Panc1 (cell line): ENCODE measurements around the gene SPACA6. TPM values are rescaled to one million over a fixed set of nuclear protein-coding genes. Genes with fewer than 3 reads are reported as not detected.

Experiments
- ATAC-seq: fragments of 200-7000 bp; cut with Tn5 transposase; 2 replicates; pipeline ENCODE4 v1.9.1; 2020; ENCODE audit warnings: mild to moderate bottlenecking, moderate library complexity
- BruUV-seq: library from RNA; stranded (reverse); fragments of 400-500 nt; replicated peaks from 2 replicates; lab custom pipeline; 2021; lab: Mats Ljungman, UMichigan
- CTCF ChIA-PET: fragments of 300-600 bp; sonication (Branson Sonifier 250); formaldehyde crosslinking; loops from one replicate; lab custom pipeline; 2022; ENCODE audit warnings: antibody characterized with exemption; lab: Charles Lee
- POLR2A ChIA-PET: fragments of 300-600 bp; sonication (Branson Sonifier 250); formaldehyde crosslinking; loops from one replicate; lab custom pipeline; 2022; ENCODE audit warnings: antibody characterized with exemption; lab: Charles Lee
- DNase-seq: peaks from one replicate; pipeline ENCODE4 v3.0.0-alpha.2; 2010; ENCODE audit warnings: low read depth, low spot score
- H3K27ac ChIP-seq: 2 replicates; pipeline ENCODE4 v1.5.1; 2011; ENCODE audit warnings: mild to moderate bottlenecking, low read length, inconsistent platforms
- H3K27me3 ChIP-seq: fragments of 200-500 bp; sonication (Bioruptor generic); 2 replicates; pipeline ENCODE4 v1.6.0; 2014; ENCODE audit warnings: low read length, inconsistent platforms; ENCODE audit not compliant: control insufficient read depth, insufficient read depth
- H3K36me3 ChIP-seq: fragments of 200-500 bp; sonication (Bioruptor generic); 2 replicates; pipeline ENCODE4 v1.5.1; 2014; ENCODE audit warnings: inconsistent platforms, mild to moderate bottlenecking, low read length, moderate library complexity; ENCODE audit not compliant: control insufficient read depth, insufficient read depth
- H3K4me1 ChIP-seq: 2 replicates; pipeline ENCODE4 v1.5.1; 2011; ENCODE audit warnings: inconsistent platforms, mild to moderate bottlenecking, low read length, moderate library complexity; ENCODE audit not compliant: control insufficient read depth, insufficient read depth
- H3K4me3 ChIP-seq, 2 experiments: 2 replicates each; pipeline ENCODE4 v1.5.1; 2011 to 2012; ENCODE audit warnings: low read depth in 2 of 2, low read length in 2 of 2, mild to moderate bottlenecking in 2 of 2, inconsistent platforms in 1 of 2, moderate library complexity in 1 of 2
- H3K9me3 ChIP-seq: fragments of 200-500 bp; sonication (Bioruptor generic); 2 replicates; pipeline ENCODE4 v1.5.1; 2014; ENCODE audit warnings: low read depth, mild to moderate bottlenecking, inconsistent platforms, low read length, moderate library complexity; ENCODE audit not compliant: control insufficient read depth, insufficient read depth
- POLR2AphosphoS5 ChIP-seq: IDR thresholded peaks from 2 replicates; pipeline ENCODE4 v1.6.1; 2012; ENCODE audit warnings: mild to moderate bottlenecking, low read depth, low read length, moderate library complexity
- SIN3A ChIP-seq: IDR thresholded peaks from 2 replicates; pipeline ENCODE4 v1.6.1; 2012; ENCODE audit warnings: low read depth, mild to moderate bottlenecking, low read length, moderate library complexity, borderline replicate concordance; ENCODE audit not compliant: insufficient read depth
- TCF7L2 ChIP-seq: IDR thresholded peaks from 2 replicates; pipeline ENCODE4 v1.6.1; 2011; ENCODE audit warnings: mild to moderate bottlenecking, low read depth, low read length, inconsistent platforms
- in situ Hi-C: cut with HindIII; loops from 2 replicates; pipeline ENCODE4 v1.10.0; 2016; ENCODE audit warnings: low sequenced_read_pairs, low pct_unique_long_range_greater_than_20kb
- intact Hi-C: fragments of 100-400 bp; cut with micrococcal nuclease; formaldehyde crosslinking; loops from one replicate; pipeline ENCODE4 v1.10.0; 2022; ENCODE audit not compliant: unreplicated experiment
- total RNA-seq: library from RNA; stranded (reverse); gene quantifications from one replicate; pipeline ENCODE4 v1.2.1, GENCODE V29; 2021; ENCODE audit not compliant: unreplicated experiment
- TF ChIP-seq, protein P1 (sequence below), 2 experiments: IDR thresholded peaks; 2 replicates each; pipeline ENCODE4 v1.6.1; 2011 to 2012; ENCODE audit warnings: low read depth in 2 of 2, control low read depth in 1 of 2, low read length in 1 of 2, mild to moderate bottlenecking in 1 of 2, moderate library complexity in 1 of 2; ENCODE audit not compliant: insufficient read depth in 1 of 2
- TF ChIP-seq, protein P2 (sequence below): fragments of 450-650 bp; IDR thresholded peaks from 2 replicates; pipeline ENCODE4 v1.5.1; 2017; ENCODE audit warnings: mild to moderate bottlenecking

Gene SPACA6
- total RNA-seq, 1 experiment from 2014 or later: 14.3 TPM

DNA sequence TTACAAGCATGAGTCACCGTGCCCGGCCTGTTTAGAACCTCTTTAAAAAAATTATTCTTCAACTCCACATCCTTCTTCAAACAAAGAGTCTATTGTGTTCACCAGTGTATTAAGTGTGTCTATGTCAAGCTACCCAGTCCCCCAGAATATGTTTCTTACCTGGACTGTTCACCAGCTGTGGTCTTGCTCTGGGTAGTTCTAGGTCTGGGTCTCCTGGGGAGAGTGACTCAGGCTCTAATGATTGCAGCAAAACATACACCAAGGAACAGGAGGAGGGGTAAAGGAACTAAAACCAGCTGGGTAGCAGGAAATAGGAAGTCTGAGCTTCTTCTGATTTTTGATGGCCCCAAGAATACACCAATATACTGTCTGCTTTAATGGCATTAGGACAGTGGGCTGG, 58.5 kb downstream of the SPACA6 start, which contains the start of gene FPR1:
Gene FPR1, minus strand, starts transcription at position 224 of the 400 bp plus-strand sequence. CDS start 4,884 bp downstream, outside the sequence.
- Histone ChIP-seq H3K27me3 (no peaks in the 10 kb centered on the region), H3K9me3 (no peaks in the 10 kb centered on the region), H3K4me1 (no peaks in the 10 kb centered on the region), H3K27ac (no peak within 1 kb of the TSS), H3K36me3 (no peaks in the 10 kb centered on the region), H3K4me3 (no peak within 1 kb of the TSS)
- intact Hi-C loops: no loop called here
- DNase-seq (no peak), ATAC-seq (no peak)
- POLR2A ChIA-PET: interaction anchor here (0.6 kb wide), 1 partner anchor 558 kb away, joined by 3 read pairs; no protein-coding TSS in a partner anchor
- TF ChIP-seq SIN3A: no peak
- TF ChIP-seq POLR2AphosphoS5: no peak
- no peak for TF ChIP-seq TCF7L2
- TF ChIP-seq, protein P1, sequence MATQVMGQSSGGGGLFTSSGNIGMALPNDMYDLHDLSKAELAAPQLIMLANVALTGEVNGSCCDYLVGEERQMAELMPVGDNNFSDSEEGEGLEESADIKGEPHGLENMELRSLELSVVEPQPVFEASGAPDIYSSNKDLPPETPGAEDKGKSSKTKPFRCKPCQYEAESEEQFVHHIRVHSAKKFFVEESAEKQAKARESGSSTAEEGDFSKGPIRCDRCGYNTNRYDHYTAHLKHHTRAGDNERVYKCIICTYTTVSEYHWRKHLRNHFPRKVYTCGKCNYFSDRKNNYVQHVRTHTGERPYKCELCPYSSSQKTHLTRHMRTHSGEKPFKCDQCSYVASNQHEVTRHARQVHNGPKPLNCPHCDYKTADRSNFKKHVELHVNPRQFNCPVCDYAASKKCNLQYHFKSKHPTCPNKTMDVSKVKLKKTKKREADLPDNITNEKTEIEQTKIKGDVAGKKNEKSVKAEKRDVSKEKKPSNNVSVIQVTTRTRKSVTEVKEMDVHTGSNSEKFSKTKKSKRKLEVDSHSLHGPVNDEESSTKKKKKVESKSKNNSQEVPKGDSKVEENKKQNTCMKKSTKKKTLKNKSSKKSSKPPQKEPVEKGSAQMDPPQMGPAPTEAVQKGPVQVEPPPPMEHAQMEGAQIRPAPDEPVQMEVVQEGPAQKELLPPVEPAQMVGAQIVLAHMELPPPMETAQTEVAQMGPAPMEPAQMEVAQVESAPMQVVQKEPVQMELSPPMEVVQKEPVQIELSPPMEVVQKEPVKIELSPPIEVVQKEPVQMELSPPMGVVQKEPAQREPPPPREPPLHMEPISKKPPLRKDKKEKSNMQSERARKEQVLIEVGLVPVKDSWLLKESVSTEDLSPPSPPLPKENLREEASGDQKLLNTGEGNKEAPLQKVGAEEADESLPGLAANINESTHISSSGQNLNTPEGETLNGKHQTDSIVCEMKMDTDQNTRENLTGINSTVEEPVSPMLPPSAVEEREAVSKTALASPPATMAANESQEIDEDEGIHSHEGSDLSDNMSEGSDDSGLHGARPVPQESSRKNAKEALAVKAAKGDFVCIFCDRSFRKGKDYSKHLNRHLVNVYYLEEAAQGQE (IDR thresholded peaks at IDR 0.05; ENCODE audit: insufficient read depth in 1 of 2, low read depth in 2 of 2, low read length in 1 of 2): no peak
- TF ChIP-seq, protein P2, sequence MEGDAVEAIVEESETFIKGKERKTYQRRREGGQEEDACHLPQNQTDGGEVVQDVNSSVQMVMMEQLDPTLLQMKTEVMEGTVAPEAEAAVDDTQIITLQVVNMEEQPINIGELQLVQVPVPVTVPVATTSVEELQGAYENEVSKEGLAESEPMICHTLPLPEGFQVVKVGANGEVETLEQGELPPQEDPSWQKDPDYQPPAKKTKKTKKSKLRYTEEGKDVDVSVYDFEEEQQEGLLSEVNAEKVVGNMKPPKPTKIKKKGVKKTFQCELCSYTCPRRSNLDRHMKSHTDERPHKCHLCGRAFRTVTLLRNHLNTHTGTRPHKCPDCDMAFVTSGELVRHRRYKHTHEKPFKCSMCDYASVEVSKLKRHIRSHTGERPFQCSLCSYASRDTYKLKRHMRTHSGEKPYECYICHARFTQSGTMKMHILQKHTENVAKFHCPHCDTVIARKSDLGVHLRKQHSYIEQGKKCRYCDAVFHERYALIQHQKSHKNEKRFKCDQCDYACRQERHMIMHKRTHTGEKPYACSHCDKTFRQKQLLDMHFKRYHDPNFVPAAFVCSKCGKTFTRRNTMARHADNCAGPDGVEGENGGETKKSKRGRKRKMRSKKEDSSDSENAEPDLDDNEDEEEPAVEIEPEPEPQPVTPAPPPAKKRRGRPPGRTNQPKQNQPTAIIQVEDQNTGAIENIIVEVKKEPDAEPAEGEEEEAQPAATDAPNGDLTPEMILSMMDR: no peak
- in situ Hi-C loops: no loop called here
- CTCF ChIA-PET: no interaction called here
- BruUV-seq: no TSS peak

DNA sequence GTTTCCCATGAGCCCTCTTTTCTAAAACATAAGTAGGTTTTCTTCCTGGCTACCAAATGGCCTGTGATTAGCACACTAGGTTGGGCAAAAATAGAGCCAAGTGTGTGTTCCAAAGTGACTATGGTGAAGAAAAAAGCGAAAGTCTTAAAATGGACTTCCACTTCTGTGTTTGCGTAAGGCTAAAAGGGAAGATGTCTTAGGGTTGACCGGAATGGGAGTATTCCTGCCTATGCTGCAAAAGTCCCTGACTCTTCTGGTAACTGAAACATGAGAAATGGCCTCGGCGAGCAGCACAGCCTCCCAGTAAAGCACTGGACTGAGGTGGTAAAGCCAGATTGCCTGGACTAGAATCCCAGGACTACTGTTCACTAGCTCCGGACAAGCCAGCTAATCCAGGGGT, 61.0 kb downstream of the SPACA6 start:
- intact Hi-C loops: no loop called here
- BruUV-seq: no TSS peak
- H3K4me3 ChIP-seq: no peak overlapping the region
- H3K4me1 ChIP-seq: no peaks in the 10 kb centered on the region
- ChIA-PET CTCF (no interaction called here), POLR2A (no interaction called here)
- no peaks in the 10 kb centered on the region for H3K27me3 ChIP-seq
- TF ChIP-seq, protein P2: no peak
- TF ChIP-seq SIN3A (no peak), TCF7L2 (no peak), POLR2AphosphoS5 (no peak)
- TF ChIP-seq, protein P1 (IDR thresholded peaks at IDR 0.05; ENCODE audit: insufficient read depth in 1 of 2, low read depth in 2 of 2, low read length in 1 of 2): no peak
- no peak for ATAC-seq
- DNase-seq: no peak
- no peak overlapping the region for H3K27ac ChIP-seq
- H3K9me3 ChIP-seq: no peaks in the 10 kb centered on the region
- in situ Hi-C loops: no loop called here
- no peaks in the 10 kb centered on the region for H3K36me3 ChIP-seq
